Measurements from ENCODE around the gene SLC6A8. TPM values are rescaled to one million over a fixed set of nuclear protein-coding genes. Genes with fewer than 3 reads are reported as not detected.

Gene SLC6A8
- polyA plus RNA-seq, 1 experiment = 11.9 TPM

- ChIA-PET CTCF (interaction anchor here (0.6 to 5.2 kb wide), 3 partner anchors 116 to 730 kb away, joined by 3 to 52 read pairs (median 5); no protein-coding TSS in a partner anchor), POLR2A (no interaction called here)
- H3K4me3 ChIP-seq (ENCODE audit: low read depth, low read length) = no peak overlapping the region
- H3K36me3 ChIP-seq (ENCODE audit: control insufficient read depth, insufficient read depth, low read length) = no peaks in the 10 kb centered on the region
- no peak for TF ChIP-seq CTCF (IDR thresholded peaks at IDR 0.05; ENCODE audit: insufficient read depth, low read depth, low read length)
- DNase-seq (ENCODE audit: low read depth) = no peak
- no peaks in the 10 kb centered on the region; the same call in none of the 2 replicates for H3K27me3 ChIP-seq (ENCODE audit: control insufficient read depth, insufficient read depth, low read length)
These were observed 16.8 kb upstream of the SLC6A8 start for GRCh38 chrX:153670748-153671588.

GRCh38 chrX:153671589-153672530 is 15.9 kb upstream of the SLC6A8 start:
- no peak for TF ChIP-seq CTCF (IDR thresholded peaks at IDR 0.05; ENCODE audit: insufficient read depth, low read depth, low read length)

GRCh38 chrX:153672531-153673427 is 14.9 kb upstream of the SLC6A8 start:
- no peak for TF ChIP-seq CTCF (IDR thresholded peaks at IDR 0.05; ENCODE audit: insufficient read depth, low read depth, low read length)
- CTCF ChIA-PET = no interaction called here
- no peak overlapping the region for H3K4me3 ChIP-seq (ENCODE audit: low read depth, low read length)
- no peak for DNase-seq (ENCODE audit: low read depth)
- H3K36me3 ChIP-seq (ENCODE audit: control insufficient read depth, insufficient read depth, low read length) = no peaks in the 10 kb centered on the region
- H3K27me3 ChIP-seq (ENCODE audit: control insufficient read depth, insufficient read depth, low read length) = no peaks in the 10 kb centered on the region; the same call in 1 of the 2 replicates
- POLR2A ChIA-PET = no interaction called here

More at GRCh38 chrX:153671589-153672530, 15.9 kb upstream of the SLC6A8 start:
- no peaks in the 10 kb centered on the region for H3K36me3 ChIP-seq (ENCODE audit: control insufficient read depth, insufficient read depth, low read length)
- DNase-seq (ENCODE audit: low read depth) = no peak
- H3K27me3 ChIP-seq (ENCODE audit: control insufficient read depth, insufficient read depth, low read length) = no peaks in the 10 kb centered on the region; the same call in 1 of the 2 replicates
- ChIA-PET POLR2A (no interaction called here), CTCF (interaction anchor here (5.2 kb wide), 1 partner anchor 133 kb away, joined by 52 read pairs; no protein-coding TSS in a partner anchor)
- H3K4me3 ChIP-seq (ENCODE audit: low read depth, low read length) = no peak overlapping the region

GRCh38 chrX:153673428-153674218 is 14.1 kb upstream of the SLC6A8 start, which contains the start of gene PNCK:
Gene PNCK, minus strand, starts transcription at chrX:153673813. Its CDS starts 737 bp downstream, at chrX:153673076.
- CTCF ChIA-PET = no interaction called here
- H3K36me3 ChIP-seq (ENCODE audit: control insufficient read depth, insufficient read depth, low read length) = no peaks in the 10 kb centered on the region
- no peak within 1 kb of the TSS for H3K4me3 ChIP-seq (ENCODE audit: low read depth, low read length)
- POLR2A ChIA-PET = no interaction called here
- no peak for TF ChIP-seq CTCF (IDR thresholded peaks at IDR 0.05; ENCODE audit: insufficient read depth, low read depth, low read length)
- no peaks in the 10 kb centered on the region; the same call in 1 of the 2 replicates for H3K27me3 ChIP-seq (ENCODE audit: control insufficient read depth, insufficient read depth, low read length)
- DNase-seq (ENCODE audit: low read depth) = no peak

Data from BJ (cell line).